Measurements from ENCODE around the gene SLC22A12.
A peak's percentile ranks its signal among the peaks of the same experiment; 100 is the strongest.

The SLC22A12 gene

GRCh38 chr11:64563966-64564365 is 27.1 kb upstream of the SLC22A12 start:
- DNase-seq: no peak

- no peak for DNase-seq
Measured at GRCh38 chr11:64564419-64564818, 26.6 kb upstream of the SLC22A12 start.

- DNase-seq: no peak
Measured at GRCh38 chr11:64564947-64565889, 25.8 kb upstream of the SLC22A12 start.

GRCh38 chr11:64566042-64566914 is 24.7 kb upstream of the SLC22A12 start:
- peak in 1 of 2 donors; percentile 39 for DNase-seq

GRCh38 chr11:64566915-64567891 is 23.8 kb upstream of the SLC22A12 start:
- DNase-seq: no peak

- DNase-seq: no peak
Measured at GRCh38 chr11:64568041-64568571, 22.9 kb upstream of the SLC22A12 start.

- no peak for DNase-seq
Measured at GRCh38 chr11:64568584-64569140, 22.4 kb upstream of the SLC22A12 start.

GRCh38 chr11:64569300-64569970 is 21.6 kb upstream of the SLC22A12 start:
- no peak for DNase-seq

- no peak for DNase-seq
Measured at GRCh38 chr11:64570341-64570740, 20.7 kb upstream of the SLC22A12 start.

- no peak for DNase-seq
Measured at GRCh38 chr11:64571050-64571409, 20.0 kb upstream of the SLC22A12 start.

- DNase-seq: no peak
Measured at GRCh38 chr11:64571410-64572091, 19.5 kb upstream of the SLC22A12 start.

GRCh38 chr11:64572143-64572542 is 18.9 kb upstream of the SLC22A12 start:
- DNase-seq: no peak

GRCh38 chr11:64577202-64577601 is 13.8 kb upstream of the SLC22A12 start:
- no peak for DNase-seq

GRCh38 chr11:64580412-64580811 is 10.6 kb upstream of the SLC22A12 start:
- no peak for DNase-seq

GRCh38 chr11:64581057-64581523 is 9.9 kb upstream of the SLC22A12 start:
- DNase-seq: no peak

- DNase-seq: no peak
Measured at GRCh38 chr11:64582885-64583284, 8.1 kb upstream of the SLC22A12 start.

- DNase-seq: no peak
Measured at GRCh38 chr11:64583296-64584262, 7.4 kb upstream of the SLC22A12 start.

- DNase-seq: no peak
Measured at GRCh38 chr11:64585150-64585549, 5.9 kb upstream of the SLC22A12 start.

- DNase-seq: no peak
Measured at GRCh38 chr11:64586366-64586765, 4.7 kb upstream of the SLC22A12 start.

All from CD4-positive, alpha-beta T cell treated with Interferon alpha-2 for 1 hour (primary cell).